T-helper 17 cell (primary cell): ENCODE results near the gene LAT. TPM values are rescaled to one million over a fixed set of nuclear protein-coding genes. Genes with fewer than 3 reads are reported as not detected.

Experiments
- ATAC-seq: fragments of 150-1000 bp; cut with Tn5 transposase; 2 replicates; pipeline ENCODE4 v1.10.0; 2021; ENCODE audit warnings: mild to moderate bottlenecking, moderate library complexity
- DNase-seq, 3 donors: peaks; one replicate each; pipeline versions ENCODE4 v3.0.0 to v3.0.0-alpha.2; 2020 to 2021
- H3K9me3 ChIP-seq: one replicate; pipeline ENCODE4 v1.7.0; 2013; ENCODE audit warnings: low read length, mild to moderate bottlenecking; ENCODE audit not compliant: control insufficient read depth, poor library complexity, severe bottlenecking
- H3K27ac Mint-ChIP-seq: one replicate; pipeline ENCODE4 v1.8.0; 2022; ENCODE audit warnings: mild to moderate bottlenecking, moderate library complexity, mixed read lengths
- H3K27me3 Mint-ChIP-seq: one replicate; pipeline ENCODE4 v1.8.0; 2022; ENCODE audit warnings: mixed read lengths
- H3K36me3 Mint-ChIP-seq: one replicate; pipeline ENCODE4 v1.8.0; 2022; ENCODE audit warnings: low read depth, mixed read lengths
- H3K4me1 Mint-ChIP-seq: one replicate; pipeline ENCODE4 v1.8.0; 2022; ENCODE audit warnings: mild to moderate bottlenecking, mixed read lengths
- H3K4me3 Mint-ChIP-seq: one replicate; pipeline ENCODE4 v1.8.0; 2022; ENCODE audit warnings: mild to moderate bottlenecking, moderate library complexity, mixed read lengths
- total RNA-seq, 4 donors: library from RNA in 2 of 4; stranded (reverse) in 2 of 4; gene quantifications; one replicate each; pipeline ENCODE4 v1.2.3 and lab custom pipeline; 2022 to 2026

The LAT gene
- total RNA-seq, 2 donors from 2014 or later = 191 to 193 TPM

- DNase-seq = no peak
- Mint-ChIP-seq H3K27ac (peak overlapping the region; percentile 63), H3K4me3 (peak overlapping the region; percentile 28), H3K36me3 (no peaks in the 10 kb centered on the region), H3K27me3 (no peaks in the 10 kb centered on the region), H3K4me1 (peaks cover 24% of the 10 kb centered on the region)
- ATAC-seq = peak; percentile 27
- H3K9me3 ChIP-seq = no peaks in the 10 kb centered on the region
These were observed 40.4 kb downstream of the LAT start for GRCh38 chr16:29025218-29025617.

GRCh38 chr16:29025735-29026134 lies 40.9 kb downstream of the LAT start:
- H3K4me3 Mint-ChIP-seq = no peak overlapping the region

DNA sequence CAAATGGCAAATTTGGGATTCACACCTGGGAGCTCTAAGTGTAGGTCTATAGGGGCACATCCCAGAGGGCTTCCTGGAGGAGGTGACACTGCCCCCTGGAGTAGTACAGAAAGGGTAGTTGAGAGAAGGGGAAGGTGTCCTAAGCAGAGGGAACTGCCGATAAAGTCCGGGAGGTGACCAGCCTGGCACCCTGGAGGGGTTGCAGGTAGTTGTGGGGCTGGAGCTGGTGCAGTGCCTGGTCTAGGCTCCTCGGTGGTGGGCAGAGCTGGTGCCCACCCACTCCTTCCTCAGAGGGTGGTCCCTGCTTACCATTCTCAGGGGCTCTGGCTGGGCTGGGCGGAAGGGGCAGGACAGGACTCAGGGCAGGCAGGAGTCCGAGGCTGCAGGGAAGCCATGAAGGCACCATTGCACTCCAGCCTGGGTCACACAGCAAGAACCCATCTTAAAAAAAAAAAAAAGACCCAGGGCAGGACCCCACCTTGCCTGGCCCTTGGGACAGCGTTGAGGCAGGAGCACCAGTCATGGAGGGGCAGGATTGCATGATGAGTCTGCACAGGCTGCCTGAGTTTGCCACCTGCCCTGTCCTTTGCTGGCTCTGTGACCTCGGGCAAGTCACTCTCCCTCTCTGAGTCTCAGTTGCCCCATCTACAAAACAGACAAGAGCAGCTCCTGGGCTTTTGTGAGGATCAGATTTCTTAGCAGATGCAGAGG lies 43.8 kb downstream of the LAT start:
- no peak for ATAC-seq
- no peak for DNase-seq
- Mint-ChIP-seq H3K27me3 (no peaks in the 10 kb centered on the region), H3K36me3 (no peaks in the 10 kb centered on the region), H3K4me1 (peaks cover 21% of the 10 kb centered on the region), H3K4me3 (peak overlapping the region; percentile 57), H3K27ac (no peak overlapping the region)
- no peaks in the 10 kb centered on the region for H3K9me3 ChIP-seq

More at GRCh38 chr16:29025735-29026134, 40.9 kb downstream of the LAT start:
- Mint-ChIP-seq H3K27me3 (no peaks in the 10 kb centered on the region), H3K4me1 (peaks cover 24% of the 10 kb centered on the region), H3K27ac (peak overlapping the region; percentile 63), H3K36me3 (no peaks in the 10 kb centered on the region)
- no peaks in the 10 kb centered on the region for H3K9me3 ChIP-seq
- ATAC-seq (no peak), DNase-seq (no peak)

GRCh38 chr16:29029168-29029994 lies 44.5 kb downstream of the LAT start:
- Mint-ChIP-seq H3K27me3 (no peaks in the 10 kb centered on the region), H3K36me3 (no peaks in the 10 kb centered on the region), H3K4me1 (peaks cover 18% of the 10 kb centered on the region), H3K27ac (no peak overlapping the region), H3K4me3 (peak overlapping the region; percentile 25)
- peak; percentile 67 for ATAC-seq
- H3K9me3 ChIP-seq = no peaks in the 10 kb centered on the region
- peak in 1 of 3 donors; percentile 17 for DNase-seq

- no peak for DNase-seq
- peaks cover 18% of the 10 kb centered on the region for H3K4me1 Mint-ChIP-seq
- no peak for ATAC-seq
- H3K27me3 Mint-ChIP-seq = no peaks in the 10 kb centered on the region
- no peaks in the 10 kb centered on the region for H3K36me3 Mint-ChIP-seq
- H3K9me3 ChIP-seq = no peaks in the 10 kb centered on the region
- no peak overlapping the region for H3K4me3 Mint-ChIP-seq
- H3K27ac Mint-ChIP-seq = peak overlapping the region; percentile 60
These were observed 45.4 kb downstream of the LAT start for GRCh38 chr16:29030086-29030840.

Other genes with a start within 250 kb of the LAT start
- gene NPIPB9, start 233.3 kb upstream of the LAT start, total RNA-seq = 1 to 10 TPM; 1.4 to 6.6 TPM
- gene ATXN2L, start 162.1 kb upstream of the LAT start, total RNA-seq = 100 to 1,000 TPM; 348 to 372 TPM
- 100 to 1,000 TPM in 1 of 2 donors, 10 to 100 TPM in 1; 78.5 to 103 TPM for gene TUFM, start 138.7 kb upstream of the LAT start, total RNA-seq
- gene SH2B1, start 121.2 kb upstream of the LAT start, total RNA-seq = 10 to 100 TPM; 69.1 to 77.7 TPM
- 1 to 10 TPM in 1 of 2 donors, under 1 TPM in 1; 0.75 to 1.7 TPM for gene ATP2A1, start 106.6 kb upstream of the LAT start, total RNA-seq
- gene RABEP2, start 59.8 kb upstream of the LAT start, total RNA-seq = 10 to 100 TPM; 25.2 to 25.3 TPM
- 1 to 10 TPM in 1 of 2 donors, not detected in 1; 4.0 TPM for gene CD19, start 53.1 kb upstream of the LAT start, total RNA-seq
- 10 to 100 TPM; 67.7 to 70.9 TPM for gene NFATC2IP, start 34.1 kb upstream of the LAT start, total RNA-seq
- 10 to 100 TPM; 24.4 to 28.1 TPM for gene SPNS1, start 10.3 kb upstream of the LAT start, total RNA-seq